ENCODE results near the gene MYLK2. TPM values are rescaled to one million over a fixed set of nuclear protein-coding genes. Genes with fewer than 3 reads are reported as not detected.

The MYLK2 gene
- total RNA-seq, 1 donor from 2014 or later: not detected

GRCh38 chr20:31853481-31853880, 34.3 kb downstream of the MYLK2 start:
- no peak for DNase-seq (ENCODE audit: low spot score)

DNA sequence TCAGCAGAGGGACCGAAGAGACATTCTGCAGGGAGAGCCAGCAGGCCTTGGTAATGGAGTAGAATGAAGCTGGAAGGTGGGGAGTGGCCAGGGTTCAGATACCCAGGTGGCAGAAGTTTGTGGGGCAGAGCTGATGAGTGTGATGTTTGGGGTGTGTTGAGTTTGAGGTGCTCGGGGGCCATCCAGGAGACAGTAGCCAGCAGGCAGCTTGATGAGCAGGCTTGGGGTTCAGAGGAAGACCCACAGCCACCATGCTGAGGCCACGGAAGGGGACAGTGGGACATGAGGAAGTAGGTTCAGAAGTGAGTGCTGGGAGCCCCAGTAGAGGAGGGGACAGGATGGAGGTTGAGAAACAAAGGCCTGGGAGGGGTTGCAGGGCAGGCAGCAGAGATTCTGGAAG, 37.4 kb downstream of the MYLK2 start:
- DNase-seq (ENCODE audit: low spot score): no peak

DNA sequence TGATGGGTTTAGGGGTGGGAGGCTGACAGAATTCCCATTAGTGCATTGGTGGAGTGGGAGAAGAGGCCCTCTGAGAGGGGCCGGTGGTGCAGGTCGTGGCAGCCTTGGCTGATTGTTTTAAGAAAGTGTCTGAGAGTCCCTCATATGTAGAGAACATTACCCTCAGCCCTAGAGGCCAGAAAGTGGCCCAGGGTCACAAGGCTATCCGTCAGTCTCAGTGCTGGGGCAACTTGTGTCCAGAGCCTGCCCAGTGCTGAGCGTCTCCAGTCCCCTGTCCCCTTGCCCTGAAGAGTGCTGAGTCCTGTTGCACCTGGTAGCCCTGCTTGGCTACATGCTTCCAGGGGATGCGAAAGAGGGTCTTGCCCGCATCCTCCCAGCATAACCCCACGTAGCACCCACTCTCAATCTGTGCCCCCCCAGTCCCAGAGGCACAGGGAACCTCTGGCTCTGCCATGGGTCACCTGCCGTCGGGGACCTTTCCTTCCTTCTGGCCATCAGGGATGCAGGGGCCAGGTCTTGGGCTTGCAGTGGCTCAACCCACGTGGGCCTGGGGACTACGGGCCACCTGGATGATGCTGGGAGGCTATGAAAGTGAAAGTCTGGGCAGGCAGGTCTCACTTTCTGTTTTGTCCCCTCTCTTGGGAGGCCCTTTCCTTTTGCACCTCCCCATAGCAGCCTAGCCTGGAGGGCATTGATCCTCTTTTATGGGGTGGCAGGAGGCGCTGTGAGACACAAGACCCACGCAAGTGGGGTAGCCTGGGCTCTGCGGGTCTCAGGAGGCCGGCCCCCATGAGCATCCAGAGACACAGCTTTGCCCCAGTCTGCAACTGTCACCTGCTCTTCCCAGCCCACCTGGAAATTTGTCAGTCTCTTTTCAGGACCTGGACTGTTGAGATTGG, 39.0 kb downstream of the MYLK2 start:
- DNase-seq (ENCODE audit: low spot score): no peak

- no peak for DNase-seq (ENCODE audit: low spot score)
Measured at GRCh38 chr20:31858760-31859083, 39.6 kb downstream of the MYLK2 start.

DNA sequence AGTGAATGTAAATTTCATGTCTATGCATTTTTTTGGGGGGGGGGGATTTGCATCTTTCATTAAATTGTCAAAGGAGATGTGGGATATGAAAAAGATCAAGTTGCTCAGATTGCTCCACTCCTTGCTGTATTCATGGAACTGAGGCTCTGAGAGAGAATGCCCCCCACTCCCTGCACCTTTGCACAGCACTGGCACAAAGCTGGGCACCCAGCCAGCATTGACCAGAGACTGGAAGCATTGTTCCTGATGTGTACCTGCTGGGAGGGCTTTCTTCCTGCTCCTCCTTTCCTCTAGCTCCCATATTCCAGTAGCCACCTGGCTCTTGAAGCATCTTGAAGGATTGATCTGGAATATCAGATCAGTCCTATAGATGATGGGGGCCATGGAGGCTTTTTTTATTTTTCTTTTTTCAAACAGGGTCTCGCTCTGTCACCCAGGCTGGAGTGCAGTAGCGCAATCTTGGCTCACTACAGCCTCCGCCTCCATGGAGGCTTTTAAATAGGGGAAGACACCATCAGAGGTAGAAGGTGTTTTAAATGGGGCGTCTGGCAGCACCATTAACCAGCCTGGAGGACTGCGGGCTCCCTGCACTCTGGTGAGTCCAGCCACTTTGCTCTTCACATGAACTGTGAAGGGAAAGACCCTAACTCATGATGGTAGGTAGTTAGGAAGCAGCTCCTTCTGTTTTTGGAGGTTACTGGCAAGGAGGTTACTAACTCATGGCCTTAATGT, 40.3 kb downstream of the MYLK2 start:
- DNase-seq (ENCODE audit: low spot score): no peak

DNA sequence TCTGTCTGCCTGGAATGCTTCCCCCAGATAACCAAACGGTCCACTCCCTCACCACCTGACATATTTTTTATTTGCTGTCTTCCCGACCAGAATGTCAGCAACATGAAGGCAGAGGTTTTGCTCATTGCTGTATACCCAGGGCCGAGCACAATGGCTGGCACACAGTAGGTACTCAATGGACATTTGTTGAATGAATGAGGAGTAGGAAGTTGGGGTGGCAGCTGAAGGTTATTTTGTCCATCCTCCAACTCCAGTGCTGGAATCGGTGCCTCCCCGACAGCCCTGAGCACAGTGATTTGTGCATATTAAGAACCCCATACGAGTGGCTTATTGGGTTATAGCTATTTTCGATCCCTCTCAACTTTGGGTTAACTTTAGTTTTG, 40.8 kb downstream of the MYLK2 start:
- no peak for DNase-seq (ENCODE audit: low spot score)

GRCh38 chr20:31860390-31861134, 41.4 kb downstream of the MYLK2 start:
- DNase-seq (ENCODE audit: low spot score): no peak

DNA sequence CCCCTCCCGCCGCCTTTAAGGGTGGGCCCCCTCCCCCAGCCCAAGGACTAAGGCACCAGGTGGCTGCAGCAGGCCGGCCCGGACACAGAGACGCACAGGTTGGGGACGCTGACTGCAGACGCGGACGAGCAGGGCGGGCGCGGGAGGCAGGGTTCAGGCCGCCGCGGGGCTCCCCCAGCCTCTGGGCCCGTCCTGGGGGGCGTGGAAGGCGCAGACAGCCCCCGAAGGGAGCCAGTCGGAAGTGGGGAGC, 41.9 kb downstream of the MYLK2 start:
- DNase-seq (ENCODE audit: low spot score): no peak

DNA sequence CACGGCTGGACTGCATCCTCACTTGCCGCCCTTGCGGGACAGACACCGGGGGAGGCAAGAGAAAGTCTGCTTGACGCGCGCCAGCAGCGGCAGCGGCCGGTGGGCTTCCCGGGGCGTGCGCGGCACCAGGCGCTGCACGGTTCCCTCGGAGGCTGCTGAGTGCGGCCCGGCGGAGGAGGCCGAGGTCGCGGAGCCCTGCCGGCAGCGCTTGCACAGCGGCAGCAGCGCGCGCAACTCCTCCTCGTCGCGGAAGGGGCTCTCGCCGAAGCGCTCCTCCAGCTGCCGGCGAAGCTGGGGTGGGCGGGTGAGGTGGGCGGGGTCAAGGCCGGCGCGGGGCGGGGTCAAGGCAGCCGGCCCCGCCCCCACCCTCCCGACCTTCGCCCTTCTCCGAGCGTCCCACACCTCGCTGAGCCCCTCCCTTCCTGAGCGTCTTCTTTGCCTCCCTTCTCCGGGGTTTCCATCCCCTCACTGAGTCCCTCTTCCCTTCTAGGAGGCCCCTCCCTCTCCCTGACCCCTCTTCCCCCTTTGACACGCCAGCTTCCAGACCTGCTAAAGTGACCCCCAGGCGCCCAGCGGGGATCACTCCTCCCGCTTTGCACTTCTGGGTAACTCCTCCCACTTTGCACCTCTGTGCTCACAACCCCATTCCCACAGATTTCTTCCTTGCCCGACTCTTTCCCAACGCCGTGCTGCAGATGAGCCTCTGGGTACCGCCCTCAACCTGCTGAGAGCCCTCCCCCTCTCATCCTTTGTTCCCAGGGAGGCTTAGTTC, 42.4 kb downstream of the MYLK2 start:
- DNase-seq (ENCODE audit: low spot score): no peak

DNA sequence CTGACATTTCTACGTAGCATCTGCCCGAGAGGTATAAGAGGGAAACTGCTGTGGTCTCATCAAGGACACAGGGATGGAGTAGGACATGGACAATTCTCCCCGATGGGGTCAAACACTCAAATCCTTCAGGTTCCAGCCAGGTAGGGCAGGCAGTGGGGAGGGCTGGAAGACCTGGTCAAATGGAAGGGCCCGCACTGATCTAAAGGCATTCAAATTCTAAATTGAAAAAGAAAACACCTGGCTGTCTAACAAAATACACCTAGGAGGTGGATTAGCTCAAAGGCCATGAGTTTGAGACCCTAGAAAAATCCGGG, 43.0 kb downstream of the MYLK2 start:
- no peak for DNase-seq (ENCODE audit: low spot score)

DNA sequence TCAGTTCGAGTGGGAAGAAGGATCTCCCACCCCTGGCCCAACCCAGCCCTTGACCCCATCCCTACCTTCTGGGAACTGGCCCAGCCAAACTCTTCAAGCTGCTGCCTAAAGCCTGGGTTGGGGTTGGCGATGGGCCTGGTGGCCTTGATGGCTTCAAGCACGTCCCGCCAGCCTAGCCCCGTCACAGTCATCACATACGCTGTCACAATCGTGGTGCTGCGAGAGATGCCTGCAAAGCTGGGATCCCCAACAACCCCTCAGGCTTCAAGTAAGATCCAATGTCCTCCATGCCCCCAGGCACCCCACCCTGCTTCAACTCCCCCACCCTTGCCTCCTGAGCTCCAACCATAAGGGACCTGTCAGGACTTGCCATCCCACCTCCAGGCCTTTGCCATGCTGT, 43.4 kb downstream of the MYLK2 start:
- DNase-seq (ENCODE audit: low spot score): no peak

- DNase-seq (ENCODE audit: low spot score): no peak
Measured at GRCh38 chr20:31863296-31864085, 44.3 kb downstream of the MYLK2 start.

DNA sequence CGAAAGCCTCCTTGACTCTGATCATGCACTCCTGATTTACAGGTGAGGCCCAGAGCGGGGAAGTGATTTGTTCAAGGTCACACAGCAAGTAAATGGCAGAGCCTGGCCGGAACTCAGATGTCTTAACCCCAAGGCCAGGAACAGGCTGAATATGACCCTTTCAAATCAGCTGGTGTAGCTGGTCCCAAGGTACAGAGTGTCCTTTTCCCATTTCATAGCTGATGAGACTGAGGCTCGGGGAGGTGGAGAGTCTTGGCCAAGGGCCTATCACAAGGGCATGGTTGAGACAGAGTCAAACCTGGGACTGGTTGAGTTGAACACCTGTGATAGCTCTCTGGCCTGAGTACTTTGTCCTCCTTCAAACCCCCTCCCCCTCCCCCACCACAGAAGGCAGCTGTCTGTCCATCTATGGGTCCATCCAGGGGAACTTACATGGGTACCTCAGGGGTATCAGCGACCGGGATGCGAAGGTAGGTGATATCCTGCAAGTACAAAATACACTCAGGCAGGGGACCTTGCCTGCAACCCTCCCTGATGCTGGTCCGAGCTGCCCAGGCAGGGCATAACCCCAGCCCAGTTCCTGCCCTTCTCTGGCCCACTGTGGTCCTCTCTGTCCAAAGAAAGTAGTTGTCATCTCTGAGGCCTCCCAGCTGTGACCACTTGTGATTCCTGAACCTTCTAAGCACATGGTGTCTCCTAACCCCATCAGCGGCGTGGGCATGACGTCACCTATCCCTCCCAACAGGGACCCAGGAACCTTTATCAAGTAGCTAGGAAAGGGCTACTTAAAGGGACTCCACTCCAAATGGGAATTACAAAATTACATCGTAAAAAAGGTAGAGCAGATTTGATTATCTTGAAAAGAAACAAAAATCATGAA, 45.6 kb downstream of the MYLK2 start:
- DNase-seq (ENCODE audit: low spot score): no peak

GRCh38 chr20:31866221-31866620, 47.1 kb downstream of the MYLK2 start:
- DNase-seq (ENCODE audit: low spot score): no peak

DNA sequence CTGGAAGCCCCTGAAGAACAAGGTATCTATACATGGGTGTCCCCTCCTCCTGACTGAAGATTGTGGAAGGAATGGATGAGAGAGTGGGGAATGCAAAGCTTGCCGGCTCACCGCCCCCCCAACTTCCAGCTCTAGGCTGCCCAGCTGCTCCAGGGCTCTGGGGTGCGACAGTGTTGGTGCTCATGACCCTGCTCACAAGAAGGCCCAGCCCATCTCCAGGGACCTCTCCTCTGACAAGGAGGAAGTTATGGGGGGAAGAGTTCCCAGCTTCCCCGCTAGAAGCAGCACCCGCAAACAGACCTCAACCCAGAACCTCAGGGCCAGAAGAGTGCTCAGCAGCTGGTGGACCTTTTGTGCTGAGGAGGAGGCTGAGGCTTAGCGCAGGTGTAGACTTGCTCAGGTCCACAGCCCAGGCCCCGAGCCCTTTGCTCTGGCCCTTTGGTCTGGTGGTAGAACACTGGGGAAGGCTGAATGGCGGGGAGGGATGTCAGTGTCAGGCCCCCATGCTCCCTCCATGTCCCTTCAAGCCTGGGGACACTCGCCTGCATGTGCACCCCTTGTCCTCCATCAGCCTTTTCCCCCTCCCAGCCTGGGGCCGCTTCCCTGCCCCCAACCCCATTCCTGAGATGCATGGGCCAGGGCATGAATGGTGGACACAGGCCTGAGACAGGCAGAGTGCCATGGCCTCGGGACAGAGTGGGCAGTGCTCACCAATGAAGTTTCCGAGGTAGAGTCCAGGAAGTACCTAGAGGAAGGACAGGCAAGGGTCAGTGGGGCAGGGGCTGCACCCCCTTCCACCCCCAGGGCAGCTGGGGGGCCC, 49.9 kb downstream of the MYLK2 start:
- DNase-seq (ENCODE audit: low spot score): no peak

DNA sequence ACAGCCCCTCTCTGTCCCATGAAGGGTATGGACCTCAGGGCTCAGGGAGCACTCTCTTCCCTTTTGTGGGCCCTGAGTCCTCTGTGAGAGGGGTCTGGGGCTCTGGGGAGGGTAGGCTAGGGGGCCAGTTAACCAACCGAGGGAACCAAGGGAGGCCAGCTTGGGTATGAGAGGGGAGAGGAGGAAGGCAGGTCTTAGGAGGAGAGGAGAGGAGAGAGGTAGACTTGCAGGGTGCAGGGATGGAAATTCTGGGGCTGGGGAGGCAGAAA, 50.5 kb downstream of the MYLK2 start:
- no peak for DNase-seq (ENCODE audit: low spot score)

DNA sequence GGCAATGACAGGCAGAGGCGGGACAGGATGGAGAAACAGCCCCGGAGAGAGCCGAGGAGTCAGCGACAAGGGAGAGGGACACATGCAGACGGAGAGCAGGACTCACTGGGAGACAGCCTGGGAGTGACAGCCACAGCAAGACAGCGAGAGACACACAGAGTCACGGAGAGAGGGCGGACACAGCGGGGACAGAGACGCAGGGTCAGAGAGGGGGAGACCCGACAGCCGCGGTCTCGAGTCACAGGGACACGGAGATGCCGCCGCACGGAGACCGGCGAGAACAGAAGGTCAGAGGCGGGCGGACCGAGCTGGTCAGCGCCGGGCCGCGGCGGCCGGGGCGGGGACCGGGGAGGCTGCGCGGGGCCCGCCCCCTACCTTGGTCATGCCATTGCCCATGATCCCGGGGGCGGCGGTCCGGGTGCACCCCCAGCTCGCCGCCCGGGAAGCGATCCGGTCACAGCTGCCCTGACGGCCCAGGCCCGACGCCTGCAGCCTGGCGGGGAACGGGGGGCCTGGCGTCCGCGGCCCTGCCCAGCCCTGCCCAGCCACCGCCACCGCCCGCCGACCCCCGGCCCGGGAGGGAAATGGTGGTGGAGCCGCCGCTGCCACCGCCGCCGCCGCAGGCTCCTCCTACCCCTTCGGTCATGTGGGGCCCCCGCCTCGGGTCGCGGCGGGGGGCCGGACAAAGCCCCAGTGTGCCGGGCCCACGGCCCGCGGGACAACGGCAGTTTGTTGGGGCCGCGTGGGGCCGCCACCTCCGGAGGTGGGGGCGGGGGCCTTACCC, 51.0 kb downstream of the MYLK2 start, which contains the start of the genes DUSP15 and TTLL9:
TSS of gene DUSP15 (minus strand) at position 586 of the 784 bp plus-strand sequence. CDS start at position 396, 190 bp downstream.
TSS of gene TTLL9 (plus strand) at position 693 of the 784 bp plus-strand sequence. CDS start 493 bp downstream, outside the sequence.
- DNase-seq (ENCODE audit: low spot score): peak; percentile 36

DNA sequence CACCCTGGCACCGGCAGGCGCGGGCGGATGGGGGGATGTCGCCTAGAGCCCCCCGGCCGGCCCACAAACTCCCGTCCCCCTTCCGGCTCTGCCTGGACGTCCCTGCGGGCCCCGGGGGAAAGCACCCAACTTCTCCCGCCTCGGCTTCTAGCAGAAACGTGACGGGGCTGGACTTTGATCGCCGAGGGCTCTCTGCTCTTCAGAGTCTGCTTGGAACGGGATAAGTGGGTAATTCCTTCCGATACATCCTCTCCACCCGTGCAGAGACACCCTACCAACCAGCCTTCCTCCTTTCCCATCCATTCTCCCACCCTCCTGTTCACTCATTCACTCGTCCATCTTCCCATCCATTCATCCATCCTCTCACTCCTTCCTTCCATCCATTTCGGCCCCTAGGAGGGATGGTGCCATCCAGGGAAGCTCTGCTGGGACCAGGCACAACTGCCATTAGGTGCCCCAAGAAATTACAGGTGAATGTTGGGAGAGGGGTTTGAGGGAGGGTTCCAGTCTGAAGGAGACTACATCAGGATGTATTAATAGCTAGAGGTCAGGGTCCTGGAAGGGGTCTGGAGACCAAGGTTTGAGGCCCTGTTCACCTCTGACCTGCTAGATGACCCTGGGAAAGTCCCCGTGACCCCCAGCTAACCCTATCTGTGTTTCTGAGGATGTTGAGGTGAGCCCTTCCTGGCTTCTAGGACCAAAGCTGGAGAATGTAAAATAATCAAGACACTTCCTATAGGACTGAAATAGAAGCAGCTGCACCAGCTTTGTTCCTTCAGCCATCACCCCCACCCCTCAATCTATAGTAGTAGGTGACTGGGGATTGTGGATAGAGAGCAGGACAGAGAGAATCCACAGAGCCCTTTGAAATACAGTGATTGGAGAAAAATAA, 51.8 kb downstream of the MYLK2 start:
- DNase-seq (ENCODE audit: low spot score): no peak
